ENCODE results near the gene NCCRP1. TPM values are rescaled to one million over a fixed set of nuclear protein-coding genes. Genes with fewer than 3 reads are reported as not detected.

NCCRP1 gene
- total RNA-seq, 2 experiments from 2014 or later: not detected

- Mint-ChIP-seq H3K4me1 (ENCODE audit: low read depth) (peaks cover 2% of the 10 kb centered on the region), H3K27me3 (no peaks in the 10 kb centered on the region), H3K9me3 (no peaks in the 10 kb centered on the region), H3K27ac (no peak overlapping the region), H3K4me3 (no peak overlapping the region), H3K36me3 (no peaks in the 10 kb centered on the region)
- intact Hi-C loops (cut with micrococcal nuclease): no loop called here
- no peak for DNase-seq
- POLR2A ChIA-PET: no interaction called here
- CTCF ChIA-PET: no interaction called here
Measured at GRCh38 chr19:39157275-39157996, 39.3 kb upstream of the NCCRP1 start.

- intact Hi-C loops (cut with micrococcal nuclease): no loop called here
- POLR2A ChIA-PET: no interaction called here
- Mint-ChIP-seq H3K4me1 (ENCODE audit: low read depth) (peaks cover 5% of the 10 kb centered on the region), H3K36me3 (no peaks in the 10 kb centered on the region), H3K27ac (no peak overlapping the region), H3K9me3 (no peaks in the 10 kb centered on the region), H3K27me3 (no peaks in the 10 kb centered on the region), H3K4me3 (no peak overlapping the region)
- DNase-seq: no peak
- CTCF ChIA-PET: no interaction called here
Measured at GRCh38 chr19:39157997-39158389, 38.8 kb upstream of the NCCRP1 start.

GRCh38 chr19:39158646-39159260 lies 38.0 kb upstream of the NCCRP1 start:
- Mint-ChIP-seq H3K9me3 (no peaks in the 10 kb centered on the region), H3K27me3 (no peaks in the 10 kb centered on the region), H3K4me3 (no peak overlapping the region), H3K36me3 (no peaks in the 10 kb centered on the region), H3K4me1 (ENCODE audit: low read depth) (peaks cover 5% of the 10 kb centered on the region), H3K27ac (no peak overlapping the region)
- intact Hi-C loops (cut with micrococcal nuclease): no loop called here
- POLR2A ChIA-PET: no interaction called here
- no peak for DNase-seq
- CTCF ChIA-PET: no interaction called here

GRCh38 chr19:39160523-39160861 lies 36.3 kb upstream of the NCCRP1 start:
- Mint-ChIP-seq H3K27me3 (no peaks in the 10 kb centered on the region), H3K9me3 (no peaks in the 10 kb centered on the region), H3K4me1 (ENCODE audit: low read depth) (peaks cover 3% of the 10 kb centered on the region), H3K36me3 (no peaks in the 10 kb centered on the region), H3K4me3 (no peak overlapping the region), H3K27ac (no peak overlapping the region)
- no peak for DNase-seq
- intact Hi-C loops (cut with micrococcal nuclease): no loop called here
- ChIA-PET POLR2A (no interaction called here), CTCF (no interaction called here)

GRCh38 chr19:39160889-39161672 lies 35.7 kb upstream of the NCCRP1 start:
- Mint-ChIP-seq H3K27me3 (no peaks in the 10 kb centered on the region), H3K27ac (no peak overlapping the region), H3K4me1 (ENCODE audit: low read depth) (peaks cover 3% of the 10 kb centered on the region), H3K4me3 (no peak overlapping the region), H3K36me3 (no peaks in the 10 kb centered on the region), H3K9me3 (no peaks in the 10 kb centered on the region)
- ChIA-PET POLR2A (no interaction called here), CTCF (no interaction called here)
- intact Hi-C loops (cut with micrococcal nuclease): no loop called here
- no peak for DNase-seq

- H3K9me3 Mint-ChIP-seq: no peaks in the 10 kb centered on the region
- DNase-seq: no peak
- no peaks in the 10 kb centered on the region for H3K36me3 Mint-ChIP-seq
- ChIA-PET POLR2A (no interaction called here), CTCF (interaction anchor here (0.6 to 0.8 kb wide), 2 partner anchors 51 to 230 kb away, joined by 3 read pairs; no protein-coding TSS in a partner anchor)
- no peak overlapping the region for H3K4me3 Mint-ChIP-seq
- no peaks in the 10 kb centered on the region for H3K27me3 Mint-ChIP-seq
- peaks cover 3% of the 10 kb centered on the region for H3K4me1 Mint-ChIP-seq (ENCODE audit: low read depth)
- no peak overlapping the region for H3K27ac Mint-ChIP-seq
- intact Hi-C loops (cut with micrococcal nuclease): no loop called here
Measured at GRCh38 chr19:39162441-39163043, 34.2 kb upstream of the NCCRP1 start.

- CTCF ChIA-PET: interaction anchor here (0.6 kb wide), 1 partner anchor 174 kb away, joined by 4 read pairs; no protein-coding TSS in a partner anchor
- intact Hi-C loops (cut with micrococcal nuclease): no loop called here
Measured at GRCh38 chr19:39163621-39164020, 33.1 kb upstream of the NCCRP1 start.

GRCh38 chr19:39164289-39164688 lies 32.5 kb upstream of the NCCRP1 start:
- no peak for DNase-seq
- H3K27ac Mint-ChIP-seq: no peak overlapping the region
- H3K4me3 Mint-ChIP-seq: no peak overlapping the region
- CTCF ChIA-PET: no interaction called here
- no peaks in the 10 kb centered on the region for H3K36me3 Mint-ChIP-seq
- intact Hi-C loops (cut with micrococcal nuclease): no loop called here
- peaks cover 3% of the 10 kb centered on the region for H3K4me1 Mint-ChIP-seq (ENCODE audit: low read depth)
- no peaks in the 10 kb centered on the region for H3K9me3 Mint-ChIP-seq
- POLR2A ChIA-PET: no interaction called here
- H3K27me3 Mint-ChIP-seq: no peaks in the 10 kb centered on the region

More at GRCh38 chr19:39163621-39164020, 33.1 kb upstream of the NCCRP1 start:
- Mint-ChIP-seq H3K4me3 (no peak overlapping the region), H3K27ac (no peak overlapping the region), H3K4me1 (ENCODE audit: low read depth) (peaks cover 3% of the 10 kb centered on the region), H3K27me3 (no peaks in the 10 kb centered on the region), H3K36me3 (no peaks in the 10 kb centered on the region), H3K9me3 (no peaks in the 10 kb centered on the region)
- POLR2A ChIA-PET: no interaction called here
- DNase-seq: no peak

GRCh38 chr19:39165857-39166256 lies 30.9 kb upstream of the NCCRP1 start:
- Mint-ChIP-seq H3K36me3 (no peaks in the 10 kb centered on the region), H3K4me3 (no peak overlapping the region), H3K9me3 (no peaks in the 10 kb centered on the region), H3K27ac (no peak overlapping the region), H3K27me3 (no peaks in the 10 kb centered on the region), H3K4me1 (ENCODE audit: low read depth) (peaks cover 3% of the 10 kb centered on the region)
- CTCF ChIA-PET: interaction anchor here (0.7 to 1.1 kb wide), 2 partner anchors 56 to 510 kb away, joined by 3 read pairs; no protein-coding TSS in a partner anchor
- POLR2A ChIA-PET: no interaction called here
- no peak for DNase-seq
- intact Hi-C loops (cut with micrococcal nuclease): no loop called here

- H3K4me3 Mint-ChIP-seq: no peak overlapping the region
- H3K4me1 Mint-ChIP-seq (ENCODE audit: low read depth): peaks cover 3% of the 10 kb centered on the region
- no peak overlapping the region for H3K27ac Mint-ChIP-seq
- ChIA-PET CTCF (interaction anchor here (0.7 to 1.4 kb wide), 3 partner anchors 57 to 509 kb away, joined by 3 read pairs; no protein-coding TSS in a partner anchor), POLR2A (no interaction called here)
- no peaks in the 10 kb centered on the region for H3K27me3 Mint-ChIP-seq
- no peaks in the 10 kb centered on the region for H3K36me3 Mint-ChIP-seq
- DNase-seq: no peak
- H3K9me3 Mint-ChIP-seq: no peaks in the 10 kb centered on the region
- intact Hi-C loops (cut with micrococcal nuclease): no loop called here
Measured at GRCh38 chr19:39166571-39167391, 30.0 kb upstream of the NCCRP1 start.

GRCh38 chr19:39167461-39168257 lies 29.1 kb upstream of the NCCRP1 start:
- no peaks in the 10 kb centered on the region for H3K36me3 Mint-ChIP-seq
- DNase-seq: no peak
- no peaks in the 10 kb centered on the region for H3K9me3 Mint-ChIP-seq
- intact Hi-C loops (cut with micrococcal nuclease): no loop called here
- no peak overlapping the region for H3K4me3 Mint-ChIP-seq
- ChIA-PET POLR2A (no interaction called here), CTCF (interaction anchor here (1.4 kb wide), 1 partner anchor 160 kb away, joined by 3 read pairs; no protein-coding TSS in a partner anchor)
- H3K27ac Mint-ChIP-seq: no peak overlapping the region
- peaks cover 1% of the 10 kb centered on the region for H3K4me1 Mint-ChIP-seq (ENCODE audit: low read depth)
- no peaks in the 10 kb centered on the region for H3K27me3 Mint-ChIP-seq
